ENCODE results near the gene SLC28A1.

- no peak for TF ChIP-seq EZH2phosphoT487 (IDR thresholded peaks at IDR 0.05; ENCODE audit: borderline replicate concordance, low read length)
- TF ChIP-seq CTCF (conservative IDR thresholded peaks at IDR 0.05; ENCODE audit: low read depth, low read length): no peak
These were observed 29.9 kb downstream of the SLC28A1 start for GRCh38 chr15:84914351-84914750.
